Measurements from ENCODE around the gene XPO6. TPM values are rescaled to one million over a fixed set of nuclear protein-coding genes. Genes with fewer than 3 reads are reported as not detected.
"Not testable (repeated sequence)": the region's sequence is repeated elsewhere in the genome, so short reads cannot be mapped to it uniquely, and the experiment has no call there.

The XPO6 gene
- total RNA-seq, 8 experiments from 2014 or later: 61.4 to 150 (median 82.2) TPM

DNA sequence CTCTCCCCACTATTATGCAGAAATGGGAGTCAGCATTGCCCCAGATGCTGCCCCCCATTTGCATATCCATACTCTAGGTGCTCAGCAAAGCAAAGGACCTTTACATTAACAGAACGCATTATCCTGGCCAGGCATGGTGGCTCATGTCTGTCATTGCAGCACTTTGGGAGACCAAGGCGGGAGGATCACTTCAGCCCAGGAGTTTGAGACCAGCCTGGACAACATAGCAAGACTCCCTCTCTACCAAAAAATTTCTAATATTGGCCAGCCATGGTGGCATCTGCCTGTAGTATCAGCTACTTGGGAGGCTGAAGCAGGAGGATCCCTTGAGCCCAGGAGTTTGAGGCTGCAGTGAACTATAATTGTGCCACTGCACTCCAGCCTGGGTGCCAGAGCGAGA lies 12.1 kb upstream of the XPO6 start:
- H3K27ac ChIP-seq; in situ Hi-C loops (cut with MboI; ENCODE audit: low pct_unique_long_range_greater_than_20kb in 2 of 9, low sequenced_read_pairs in 9 of 9, unreplicated experiment in 9 of 9); H3K4me3 ChIP-seq; H3K4me1 ChIP-seq (replicated peaks in 1 of 2): not testable (repeated sequence)
- peak in 2 of 8 experiments; percentile 40 to 53 for ATAC-seq (replicated peaks in 6 of 8)
- WGBS, 10 experiments: 33 to 100% (median 50%) methylated on average over 1 to 2 of the region's 3 CpGs; no CpG with 5 or more reads in 5 of the 10 experiments

GRCh38 chr16:28219777-28220176 lies 8.0 kb upstream of the XPO6 start:
- WGBS, 10 experiments: 58 to 100% (median 70%) methylated on average over 1 to 6 of the region's 6 CpGs; no CpG with 5 or more reads in 1 of the 10 experiments
- in situ Hi-C loops (cut with MboI; ENCODE audit: low pct_unique_long_range_greater_than_20kb in 2 of 9, low sequenced_read_pairs in 9 of 9, unreplicated experiment in 9 of 9); H3K4me3 ChIP-seq; H3K27ac ChIP-seq; H3K4me1 ChIP-seq (replicated peaks in 1 of 2); ATAC-seq (replicated peaks in 6 of 8): not testable (repeated sequence)

DNA sequence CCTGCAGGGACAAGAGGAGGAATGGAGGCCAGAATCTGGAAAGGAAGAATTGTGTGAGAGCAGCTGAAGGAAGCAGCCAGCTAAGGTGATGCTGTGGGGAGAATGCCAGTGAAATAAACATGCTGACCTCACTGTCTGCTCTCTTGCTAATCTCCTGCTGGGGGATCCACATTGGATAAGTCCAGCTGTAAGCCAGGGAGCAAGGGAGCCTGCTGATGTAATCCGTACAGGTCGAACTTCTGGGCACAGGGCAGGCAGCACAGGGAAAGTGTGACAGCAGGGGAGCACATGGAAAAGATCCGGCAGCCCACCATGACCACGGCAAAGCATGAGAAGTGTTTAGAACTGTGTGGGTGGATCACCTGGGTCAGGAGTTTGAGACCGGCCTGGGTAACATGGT lies 7.5 kb upstream of the XPO6 start:
- ATAC-seq (replicated peaks in 6 of 8): peak in 5 of 8 experiments; percentile 72 to 94 (median 82)
- 50 to 100% (median 71%) methylated on average over 1 to 5 of the region's 5 CpGs; no CpG with 5 or more reads in 4 of the 10 experiments for WGBS, 10 experiments
- Histone ChIP-seq H3K4me3 (no peak overlapping the region), H3K4me1 (replicated peaks in 1 of 2) (no peaks in the 10 kb centered on the region), H3K27ac (no peak overlapping the region)
- in situ Hi-C loops (cut with MboI; ENCODE audit: low pct_unique_long_range_greater_than_20kb in 2 of 9, low sequenced_read_pairs in 9 of 9, unreplicated experiment in 9 of 9): no loop called here

- peak in 4 of 8 experiments; percentile 27 to 80 (median 74) for ATAC-seq (replicated peaks in 6 of 8)
- Histone ChIP-seq H3K27ac (no peak overlapping the region), H3K4me1 (replicated peaks in 1 of 2) (no peaks in the 10 kb centered on the region), H3K4me3 (no peak overlapping the region)
- WGBS, 10 experiments: 40 to 83% (median 63%) methylated on average over 1 to 2 of the region's 4 CpGs; no CpG with 5 or more reads in 6 of the 10 experiments
- in situ Hi-C loops (cut with MboI; ENCODE audit: low pct_unique_long_range_greater_than_20kb in 2 of 9, low sequenced_read_pairs in 9 of 9, unreplicated experiment in 9 of 9): no loop called here
Measured at GRCh38 chr16:28218109-28218508, 6.3 kb upstream of the XPO6 start.

DNA sequence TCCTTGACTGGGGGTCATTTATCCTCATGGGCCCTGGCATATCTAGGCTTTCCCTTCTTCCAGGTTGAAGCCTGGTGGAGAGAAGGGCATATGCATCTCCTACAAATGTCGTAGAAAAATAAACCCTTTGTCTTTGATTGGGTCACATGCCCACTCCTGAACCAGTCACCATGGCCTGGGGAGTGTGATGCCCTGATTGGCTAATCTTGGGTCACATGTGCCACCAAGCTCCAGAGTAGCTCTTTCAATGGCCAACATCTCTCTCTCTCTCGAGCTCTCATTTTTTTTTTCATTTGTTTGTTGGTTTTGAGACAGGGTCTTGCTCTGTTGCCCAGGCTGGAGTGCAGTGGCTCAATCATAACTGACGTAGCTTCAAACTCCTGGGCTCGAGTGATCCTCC lies 5.6 kb upstream of the XPO6 start:
- Histone ChIP-seq H3K4me1 (replicated peaks in 1 of 2) (peaks cover 3% of the 10 kb centered on the region in 2 donors), H3K4me3 (no peak overlapping the region), H3K27ac (no peak overlapping the region)
- in situ Hi-C loops (cut with MboI; ENCODE audit: low pct_unique_long_range_greater_than_20kb in 2 of 9, low sequenced_read_pairs in 9 of 9, unreplicated experiment in 9 of 9): no loop called here
- 40 to 100% (median 81%) methylated on average over 1 to 4 of the region's 4 CpGs; no CpG with 5 or more reads in 4 of the 10 experiments for WGBS, 10 experiments
- no peak for ATAC-seq (replicated peaks in 6 of 8)

- H3K4me3 ChIP-seq: no peak overlapping the region
- in situ Hi-C loops (cut with MboI; ENCODE audit: low pct_unique_long_range_greater_than_20kb in 2 of 9, low sequenced_read_pairs in 9 of 9, unreplicated experiment in 9 of 9): no loop called here
- 60 to 100% (median 94%) methylated on average over 1 to 3 of the region's 3 CpGs; no CpG with 5 or more reads in 3 of the 10 experiments for WGBS, 10 experiments
- H3K4me1 ChIP-seq (replicated peaks in 1 of 2): peaks cover 19 to 20% of the 10 kb centered on the region in 2 donors
- no peak overlapping the region for H3K27ac ChIP-seq
- no peak for ATAC-seq (replicated peaks in 6 of 8)
Measured at GRCh38 chr16:28213396-28213795, 1.6 kb upstream of the XPO6 start.

DNA sequence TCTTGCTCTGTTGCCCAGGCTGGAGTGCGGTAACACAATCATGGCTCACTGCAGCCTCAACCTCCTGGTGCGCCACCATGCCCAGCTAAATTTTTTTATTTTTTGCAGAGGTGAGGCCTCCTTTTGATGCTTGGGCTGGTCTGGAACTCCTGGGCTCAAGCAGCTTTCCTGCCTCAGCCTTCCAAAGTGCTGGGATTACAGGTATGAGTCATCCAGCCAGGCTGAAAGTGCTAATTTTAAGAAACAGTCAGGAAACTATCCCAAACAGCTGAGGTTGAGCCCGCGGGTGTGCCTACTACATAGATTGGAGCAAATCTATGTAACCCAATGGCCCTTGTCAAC lies 738 bp upstream of the XPO6 start:
- Histone ChIP-seq H3K27ac (peak overlapping the region; percentile 66 to 85), H3K4me3 (peak overlapping the region; percentile 57 to 89 (median 67)), H3K4me1 (replicated peaks in 1 of 2) (peaks cover 19 to 20% of the 10 kb centered on the region in 2 donors)
- in situ Hi-C loops (cut with MboI; ENCODE audit: low pct_unique_long_range_greater_than_20kb in 2 of 9, low sequenced_read_pairs in 9 of 9, unreplicated experiment in 9 of 9): no loop called here
- WGBS, 10 experiments: 70 to 100% (median 87%) methylated on average over 1 to 2 of the region's 4 CpGs; no CpG with 5 or more reads in 6 of the 10 experiments
- ATAC-seq (replicated peaks in 6 of 8): peak in 1 of 8 experiments; percentile 1

DNA sequence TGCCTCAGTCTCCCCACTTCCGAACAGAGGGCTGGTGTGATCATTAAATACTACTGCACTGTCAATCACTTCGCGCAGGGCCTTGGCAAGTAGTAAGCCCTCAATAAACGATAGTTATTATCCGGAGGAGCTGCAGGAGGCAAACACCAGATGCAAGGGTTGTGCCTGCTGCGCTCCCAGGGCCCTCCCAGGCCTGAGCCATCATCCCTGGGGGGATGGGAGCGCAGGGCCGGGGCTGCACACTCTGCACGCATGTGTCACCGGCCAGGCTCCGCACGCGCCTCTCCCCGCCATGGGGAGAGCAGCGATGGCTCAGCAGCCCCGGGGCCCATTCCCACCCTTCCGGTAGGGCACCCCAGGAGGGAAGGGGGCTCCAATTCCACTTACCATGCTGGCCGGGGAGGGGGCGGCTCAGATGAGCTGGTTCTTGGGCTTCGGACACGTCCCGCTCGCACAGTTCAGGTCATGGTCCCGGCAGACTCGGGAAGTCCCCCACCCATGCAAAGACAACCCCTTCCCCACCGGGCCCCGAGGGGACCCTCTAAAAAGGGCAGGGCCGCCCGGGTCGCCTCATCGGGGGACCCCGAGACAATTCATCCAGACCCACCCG lies 681 bp downstream of the XPO6 start:
- peak overlapping the region; percentile 57 to 89 (median 67) for H3K4me3 ChIP-seq
- peak overlapping the region; percentile 78 to 92 for H3K27ac ChIP-seq
- in situ Hi-C loops (cut with MboI; ENCODE audit: low pct_unique_long_range_greater_than_20kb in 2 of 9, low sequenced_read_pairs in 9 of 9, unreplicated experiment in 9 of 9): no loop called here
- WGBS, 10 experiments: 0 to 10% (median 1%) methylated on average over 1 to 5 of the region's 33 CpGs; no CpG with 5 or more reads in 4 of the 10 experiments
- peak; percentile 72 to 78 (median 75) for ATAC-seq (replicated peaks in 6 of 8)
- peaks cover 19 to 20% of the 10 kb centered on the region in 2 donors for H3K4me1 ChIP-seq (replicated peaks in 1 of 2)

GRCh38 chr16:28210264-28210663 lies 1.5 kb downstream of the XPO6 start:
- WGBS, 10 experiments: 0 to 86% (median 59%) methylated on average over 1 to 4 of the region's 5 CpGs; no CpG with 5 or more reads in 1 of the 10 experiments
- H3K4me1 ChIP-seq (replicated peaks in 1 of 2): peaks cover 19 to 20% of the 10 kb centered on the region in 2 donors
- no peak overlapping the region for H3K27ac ChIP-seq
- H3K4me3 ChIP-seq: peak overlapping the region; percentile 57 to 89 (median 67)
- in situ Hi-C loops (cut with MboI; ENCODE audit: low pct_unique_long_range_greater_than_20kb in 2 of 9, low sequenced_read_pairs in 9 of 9, unreplicated experiment in 9 of 9): no loop called here
- ATAC-seq (replicated peaks in 6 of 8): no peak

GRCh38 chr16:28208824-28209223 lies 2.9 kb downstream of the XPO6 start:
- Histone ChIP-seq H3K4me3 (no peak overlapping the region), H3K27ac (no peak overlapping the region), H3K4me1 (replicated peaks in 1 of 2) (peaks cover 19 to 20% of the 10 kb centered on the region in 2 donors)
- in situ Hi-C loops (cut with MboI; ENCODE audit: low pct_unique_long_range_greater_than_20kb in 2 of 9, low sequenced_read_pairs in 9 of 9, unreplicated experiment in 9 of 9): no loop called here
- 60 to 100% (median 93%) methylated on average over 2 to 4 of the region's 4 CpGs; no CpG with 5 or more reads in 3 of the 10 experiments for WGBS, 10 experiments
- no peak for ATAC-seq (replicated peaks in 6 of 8)

- WGBS, 10 experiments: 90 to 100% (median 97%) methylated on average over 1 to 3 of the region's 4 CpGs; no CpG with 5 or more reads in 2 of the 10 experiments
- in situ Hi-C loops (cut with MboI; ENCODE audit: low pct_unique_long_range_greater_than_20kb in 2 of 9, low sequenced_read_pairs in 9 of 9, unreplicated experiment in 9 of 9): no loop called here
- Histone ChIP-seq H3K4me1 (replicated peaks in 1 of 2) (peaks cover 19 to 20% of the 10 kb centered on the region in 2 donors), H3K4me3 (no peak overlapping the region), H3K27ac (no peak overlapping the region)
- no peak for ATAC-seq (replicated peaks in 6 of 8)
Measured at GRCh38 chr16:28208131-28208530, 3.6 kb downstream of the XPO6 start.

DNA sequence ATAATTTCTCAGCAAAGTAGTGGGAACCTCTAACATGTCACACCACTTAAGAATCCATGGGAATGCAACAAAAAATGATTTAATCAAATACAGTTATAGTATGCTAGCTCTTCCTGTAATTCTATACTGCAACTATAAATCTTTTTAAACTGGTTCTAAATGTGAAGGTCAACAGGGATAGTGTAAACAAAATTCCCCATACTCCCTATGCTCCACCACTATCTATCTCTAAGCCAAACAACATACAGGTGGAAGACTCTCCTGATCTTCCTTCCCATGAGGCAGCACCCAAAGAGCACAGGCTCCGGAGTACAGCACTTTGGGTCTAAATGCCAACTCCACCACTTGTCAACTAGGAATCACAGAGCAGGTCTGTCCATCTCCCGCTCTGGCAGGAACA lies 4.4 kb downstream of the XPO6 start:
- WGBS, 10 experiments: 17 to 100% (median 88%) methylated on average over 1 of the region's 2 CpGs; no CpG with 5 or more reads in 5 of the 10 experiments
- no peak for ATAC-seq (replicated peaks in 6 of 8)
- in situ Hi-C loops (cut with MboI; ENCODE audit: low pct_unique_long_range_greater_than_20kb in 2 of 9, low sequenced_read_pairs in 9 of 9, unreplicated experiment in 9 of 9): no loop called here
- no peak overlapping the region for H3K27ac ChIP-seq
- H3K4me1 ChIP-seq (replicated peaks in 1 of 2): peaks cover 17 to 18% of the 10 kb centered on the region in 2 donors
- no peak overlapping the region for H3K4me3 ChIP-seq

DNA sequence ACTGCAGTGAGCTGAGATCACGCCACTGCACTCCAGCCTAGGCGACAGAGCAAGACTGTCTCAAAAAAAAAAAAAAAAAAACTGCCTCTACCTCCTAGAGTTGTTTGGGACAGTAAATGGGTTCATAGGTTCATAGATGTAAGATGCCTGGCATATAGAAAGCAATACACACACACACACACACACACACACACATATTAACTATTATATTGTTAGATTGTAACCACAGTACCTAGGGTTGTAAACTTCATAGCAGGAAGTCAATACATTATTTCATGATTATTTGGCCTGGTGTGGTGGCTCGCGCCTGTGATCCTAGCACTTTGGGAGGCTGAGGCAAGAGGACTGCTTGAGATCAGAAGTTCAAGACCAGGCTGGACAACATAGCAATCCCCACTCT lies 5.8 kb downstream of the XPO6 start:
- in situ Hi-C loops (cut with MboI; ENCODE audit: low pct_unique_long_range_greater_than_20kb in 2 of 9, low sequenced_read_pairs in 9 of 9, unreplicated experiment in 9 of 9): no loop called here
- Histone ChIP-seq H3K4me1 (replicated peaks in 1 of 2) (peaks cover 16% of the 10 kb centered on the region in 2 donors), H3K4me3 (no peak overlapping the region), H3K27ac (no peak overlapping the region)
- WGBS, 10 experiments: 94 to 100% (median 100%) methylated on average over 1 to 2 of the region's 4 CpGs; no CpG with 5 or more reads in 5 of the 10 experiments
- ATAC-seq (replicated peaks in 6 of 8): no peak

All from motor neuron (in vitro differentiated cells).